Fibroblast of the aortic adventitia (primary cell): ENCODE results near the gene DOLK. TPM values are rescaled to one million over a fixed set of nuclear protein-coding genes. Genes with fewer than 3 reads are reported as not detected.

ENCODE experiments used
- DNase-seq: peaks from one replicate; pipeline ENCODE4 v3.0.0-alpha.2; 2010; ENCODE audit warnings: low read depth
- H3K4me3 ChIP-seq: 2 replicates; pipeline ENCODE4 v1.5.1; 2011; ENCODE audit warnings: low read depth, mild to moderate bottlenecking, control low read depth, low read length, moderate library complexity
- CTCF ChIP-seq: IDR thresholded peaks from 2 replicates; pipeline ENCODE4 v1.5.1; 2011; ENCODE audit warnings: mild to moderate bottlenecking, low read length, control low read depth, inconsistent platforms; ENCODE audit not compliant: insufficient read depth
- total RNA-seq: library from RNA; depleted of rRNA; stranded (reverse); fragments of >200 nt; gene quantifications from 2 replicates; pipeline ENCODE4 v1.2.3, GENCODE V29; 2012; ENCODE audit warnings: low replicate concordance

Gene DOLK
- total RNA-seq, 1 donor = 27.4 TPM

GRCh38 chr9:128913048-128913900, 34.1 kb downstream of the DOLK start:
- no peak overlapping the region for H3K4me3 ChIP-seq
- DNase-seq = no peak
- TF ChIP-seq CTCF = no peak

- no peak overlapping the region for H3K4me3 ChIP-seq
- TF ChIP-seq CTCF = no peak
- peak; percentile 82 for DNase-seq
Measured at GRCh38 chr9:128912270-128912853, 35.0 kb downstream of the DOLK start.

- TF ChIP-seq CTCF = no peak
- H3K4me3 ChIP-seq = no peak overlapping the region
- no peak for DNase-seq
Measured at GRCh38 chr9:128911529-128912035, 35.8 kb downstream of the DOLK start.

GRCh38 chr9:128910906-128911305, 36.5 kb downstream of the DOLK start:
- no peak for DNase-seq
- H3K4me3 ChIP-seq = no peak overlapping the region
- no peak for TF ChIP-seq CTCF

GRCh38 chr9:128909859-128910258, 37.5 kb downstream of the DOLK start:
- no peak overlapping the region for H3K4me3 ChIP-seq
- DNase-seq = no peak
- no peak for TF ChIP-seq CTCF

- TF ChIP-seq CTCF = no peak
- no peak for DNase-seq
- no peak overlapping the region for H3K4me3 ChIP-seq
Measured at GRCh38 chr9:128908372-128908771, 39.0 kb downstream of the DOLK start.
